ENCODE measurements around the gene TENM3.

TENM3 gene

GRCh38 chr4:182294451-182294850 lies 51.2 kb downstream of the TENM3 start:
- no peak for DNase-seq (ENCODE audit: extremely low spot score)
- ChIA-PET CTCF (no interaction called here), POLR2A (no interaction called here)
- TF ChIP-seq CTCF (IDR thresholded peaks at IDR 0.05; ENCODE audit: control extremely low read depth, extremely low read depth, low read depth, missing control alignments), result no peak

GRCh38 chr4:182297659-182298058 lies 54.5 kb downstream of the TENM3 start:
- POLR2A ChIA-PET, result no interaction called here
- DNase-seq (ENCODE audit: extremely low spot score), result no peak

GRCh38 chr4:182301736-182302135 lies 58.5 kb downstream of the TENM3 start:
- DNase-seq (ENCODE audit: extremely low spot score), result no peak
- no peak for TF ChIP-seq CTCF (IDR thresholded peaks at IDR 0.05; ENCODE audit: control extremely low read depth, extremely low read depth, low read depth, missing control alignments)
- CTCF ChIA-PET, result interaction anchor here (1.3 kb wide), 1 partner anchor 10 kb away, joined by 3 read pairs; no protein-coding TSS in a partner anchor
- POLR2A ChIA-PET, result no interaction called here

More at GRCh38 chr4:182297659-182298058, 54.5 kb downstream of the TENM3 start:
- TF ChIP-seq CTCF (IDR thresholded peaks at IDR 0.05; ENCODE audit: control extremely low read depth, extremely low read depth, low read depth, missing control alignments), result no peak
- CTCF ChIA-PET, result interaction anchor here (1.1 kb wide), 1 partner anchor 14 kb away, joined by 4 read pairs; no protein-coding TSS in a partner anchor

GRCh38 chr4:182303847-182304246 lies 60.6 kb downstream of the TENM3 start:
- no peak for DNase-seq (ENCODE audit: extremely low spot score)
- ChIA-PET POLR2A (no interaction called here), CTCF (interaction anchor here (1.2 to 1.4 kb wide), 2 partner anchors 10 to 18 kb away, joined by 3 to 4 read pairs; no protein-coding TSS in a partner anchor)
- TF ChIP-seq CTCF (IDR thresholded peaks at IDR 0.05; ENCODE audit: control extremely low read depth, extremely low read depth, low read depth, missing control alignments), result no peak

- no peak for DNase-seq (ENCODE audit: extremely low spot score)
- POLR2A ChIA-PET, result no interaction called here
- TF ChIP-seq CTCF (IDR thresholded peaks at IDR 0.05; ENCODE audit: control extremely low read depth, extremely low read depth, low read depth, missing control alignments), result no peak
- CTCF ChIA-PET, result interaction anchor here (1.5 kb wide), 1 partner anchor 15 kb away, joined by 4 read pairs; no protein-coding TSS in a partner anchor
These were observed 63.7 kb downstream of the TENM3 start for GRCh38 chr4:182306792-182307507.

GRCh38 chr4:182307746-182308145 lies 64.5 kb downstream of the TENM3 start:
- TF ChIP-seq CTCF (IDR thresholded peaks at IDR 0.05; ENCODE audit: control extremely low read depth, extremely low read depth, low read depth, missing control alignments), result no peak
- ChIA-PET POLR2A (no interaction called here), CTCF (interaction anchor here (1.5 kb wide), 1 partner anchor 16 kb away, joined by 4 read pairs; no protein-coding TSS in a partner anchor)
- no peak for DNase-seq (ENCODE audit: extremely low spot score)

Data from GM10248 (cell line).